ENCODE results near the gene EFNA1.
"Not testable (repeated sequence)": the region's sequence is repeated elsewhere in the genome, so short reads cannot be mapped to it uniquely, and the experiment has no call there.

Gene EFNA1

DNA sequence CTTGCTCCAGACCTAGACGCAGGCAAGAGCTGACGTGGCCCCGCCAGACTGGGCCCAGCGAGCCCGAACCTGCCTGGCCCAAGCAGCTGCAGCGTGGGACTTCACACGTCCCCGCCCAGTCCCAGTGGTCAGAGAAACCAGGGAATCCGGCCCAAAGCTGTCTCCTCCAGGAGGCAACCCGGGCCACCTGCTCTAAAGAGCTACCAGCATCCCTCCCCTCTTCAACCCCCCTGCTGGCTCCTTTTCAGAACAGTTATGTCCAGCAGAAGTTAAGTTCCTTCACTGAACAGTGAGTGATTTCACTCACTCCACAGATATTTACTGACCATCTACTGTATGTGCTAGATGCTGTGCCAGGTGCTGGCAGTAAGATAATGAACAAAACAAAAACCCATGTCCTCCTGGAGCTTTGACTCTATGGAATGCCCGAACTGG lies 2.1 kb upstream of the EFNA1 start:
- DNase-seq = no peak

DNA sequence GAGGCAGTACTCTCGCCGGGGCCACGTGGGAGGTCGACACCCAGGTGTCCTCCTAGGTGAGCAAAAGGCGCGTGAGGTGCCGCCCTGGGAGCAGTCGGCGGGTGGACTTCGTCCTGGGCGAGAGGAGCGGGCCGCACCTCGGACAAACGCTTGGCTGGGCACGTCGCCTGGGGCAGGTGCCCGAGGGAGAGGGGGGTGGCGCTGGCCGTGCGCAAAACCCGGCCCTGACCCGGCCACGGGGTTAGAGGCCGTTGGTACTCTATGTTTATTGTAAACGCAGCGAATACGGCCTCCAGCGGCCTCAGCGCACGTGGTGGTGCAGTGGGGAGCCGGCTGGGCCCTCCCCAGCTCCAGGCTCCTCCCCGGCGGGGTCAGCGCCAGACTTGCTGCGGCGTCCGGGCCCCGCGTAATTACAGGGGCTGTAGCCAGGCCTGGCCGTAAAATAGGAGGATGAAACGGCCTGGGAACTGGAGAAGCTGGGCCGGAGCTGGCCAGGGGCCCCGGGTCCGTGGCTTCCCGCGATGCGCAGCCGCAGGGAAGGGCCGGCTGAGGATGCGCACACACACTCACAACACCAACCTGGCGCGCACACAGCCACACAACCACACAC lies 1.6 kb upstream of the EFNA1 start:
- peak; percentile 37 to 46 for DNase-seq

DNA sequence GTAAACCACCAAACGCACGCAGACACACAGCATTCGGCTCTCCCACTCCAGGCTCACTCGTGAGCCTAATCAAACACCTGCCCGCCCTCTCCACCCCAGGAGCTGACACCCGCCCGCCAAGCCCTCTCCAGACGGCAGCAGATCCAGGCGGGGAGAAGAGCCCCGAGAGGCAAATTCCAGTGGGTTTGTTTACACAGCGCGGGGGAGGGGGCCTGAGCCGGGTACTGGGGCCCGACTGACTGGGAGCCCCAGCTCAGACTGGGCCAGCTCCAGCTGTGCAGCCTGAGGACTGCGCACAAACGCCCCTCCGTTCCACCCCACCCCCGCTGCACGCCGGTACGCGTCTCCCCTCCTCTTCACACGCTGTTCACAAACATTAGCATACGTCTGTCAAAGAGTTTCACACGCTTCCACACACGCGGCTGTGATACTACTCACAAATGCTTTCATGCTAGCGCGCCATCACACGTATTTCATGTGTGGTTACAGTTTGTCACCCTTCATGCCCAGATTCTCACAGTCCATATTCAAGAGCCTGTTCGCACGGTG lies 1.0 kb upstream of the EFNA1 start:
- DNase-seq = no peak

DNA sequence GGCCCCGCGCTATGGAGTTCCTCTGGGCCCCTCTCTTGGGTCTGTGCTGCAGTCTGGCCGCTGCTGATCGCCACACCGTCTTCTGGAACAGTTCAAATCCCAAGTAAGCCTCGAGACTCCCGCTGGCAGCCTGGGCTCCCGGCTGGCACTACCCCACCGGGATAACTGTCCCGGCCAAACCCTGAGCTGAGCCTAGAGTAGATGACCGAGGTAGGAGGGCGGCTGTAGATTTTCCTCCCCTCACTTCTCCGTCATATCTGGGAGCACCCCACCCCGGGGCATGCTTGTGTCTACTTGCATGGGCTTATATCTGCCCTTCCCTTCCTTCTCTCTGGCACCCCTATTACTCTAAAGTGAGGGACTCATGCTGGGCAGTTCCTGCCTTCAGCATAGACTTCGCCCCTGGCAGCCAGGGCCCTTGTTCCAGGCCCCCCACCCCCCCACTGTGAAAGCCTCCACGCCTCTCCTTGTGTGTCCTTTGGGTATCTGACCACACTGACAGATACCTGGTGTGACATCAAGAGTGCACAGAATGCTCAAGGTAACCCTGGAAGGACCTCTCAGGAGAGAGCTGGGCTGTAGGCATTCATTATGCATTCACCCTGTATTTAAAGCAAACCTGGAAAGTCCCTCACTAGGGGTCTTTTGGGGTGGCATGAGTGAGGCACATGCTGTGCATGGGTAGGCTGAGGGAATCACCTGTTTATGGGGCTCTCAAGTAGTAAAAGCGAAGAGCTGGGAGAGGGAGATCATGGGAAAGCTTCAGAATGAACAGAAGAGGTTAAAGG lies 485 bp downstream of the EFNA1 start:
- DNase-seq = no peak

DNA sequence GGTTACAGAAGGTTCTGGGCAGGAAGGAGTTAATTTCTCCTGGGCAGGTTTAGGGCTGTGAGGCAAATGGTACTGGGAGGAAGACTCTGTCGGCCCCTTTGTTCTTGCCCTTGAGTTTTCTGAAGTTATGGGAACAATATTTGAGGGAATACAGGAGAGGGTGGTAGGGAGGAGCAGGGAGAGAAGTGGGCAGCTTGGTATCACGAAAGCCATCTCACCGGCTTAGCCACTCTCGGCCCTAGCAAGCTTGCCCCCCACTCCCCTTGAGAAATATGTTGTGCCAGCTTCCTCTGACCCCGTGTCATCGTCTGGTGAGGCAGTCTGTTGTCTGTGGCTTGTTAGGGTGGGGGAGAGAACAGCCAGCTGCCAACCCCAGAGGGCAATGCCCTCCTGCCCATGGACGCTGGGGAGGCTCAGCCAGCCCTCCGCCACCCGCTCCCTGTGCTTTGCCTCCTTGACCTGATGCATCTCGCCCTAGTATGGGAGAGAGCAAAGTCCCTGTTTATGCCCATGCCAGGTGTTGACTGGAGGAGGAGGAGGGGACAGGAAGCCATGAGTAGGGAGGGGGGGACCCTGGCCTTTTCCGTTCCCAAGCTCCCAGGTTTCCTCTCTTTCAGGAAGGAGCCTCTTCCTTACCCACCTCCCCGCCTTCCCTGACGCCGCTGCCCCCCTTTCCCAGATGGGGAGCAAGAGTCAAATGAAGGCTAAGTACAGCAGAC lies 1.2 kb downstream of the EFNA1 start:
- no peak for DNase-seq

DNA sequence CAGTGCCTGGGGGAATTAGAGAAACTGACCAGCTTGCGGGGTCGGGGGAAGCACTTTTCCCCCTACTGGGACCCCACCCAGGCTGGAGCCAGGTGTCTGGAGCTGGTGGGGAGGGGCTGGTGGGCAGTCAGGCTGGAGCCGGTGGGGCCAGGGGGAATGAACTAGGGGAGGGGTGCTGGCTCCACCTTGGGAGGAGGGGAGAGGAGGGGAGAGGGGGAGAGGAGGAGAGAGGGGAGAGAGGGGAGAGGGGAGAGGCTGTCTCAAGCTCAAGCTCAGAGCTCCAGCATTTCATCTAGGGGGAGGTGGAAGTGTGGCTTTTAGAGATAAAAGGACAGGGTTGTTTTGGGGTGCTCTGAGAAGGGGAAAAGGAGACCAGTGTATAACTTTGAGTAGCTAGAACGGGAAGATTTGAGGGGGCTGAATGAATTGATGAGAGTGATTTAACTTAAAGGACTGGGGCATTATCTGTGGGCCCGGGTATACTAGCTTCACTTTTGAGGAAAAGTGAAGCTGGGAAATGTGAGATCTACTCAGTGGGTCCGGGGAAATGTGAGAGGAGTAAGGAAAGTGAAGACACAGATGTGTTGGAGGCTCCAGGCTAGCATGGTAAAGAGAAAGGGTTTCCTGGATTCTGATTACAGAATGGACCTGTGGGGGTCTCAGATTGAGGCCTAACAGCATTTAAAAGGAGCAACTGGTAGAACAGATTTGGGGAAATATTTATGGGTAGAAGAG lies 2.8 kb downstream of the EFNA1 start:
- DNase-seq = no peak

DNA sequence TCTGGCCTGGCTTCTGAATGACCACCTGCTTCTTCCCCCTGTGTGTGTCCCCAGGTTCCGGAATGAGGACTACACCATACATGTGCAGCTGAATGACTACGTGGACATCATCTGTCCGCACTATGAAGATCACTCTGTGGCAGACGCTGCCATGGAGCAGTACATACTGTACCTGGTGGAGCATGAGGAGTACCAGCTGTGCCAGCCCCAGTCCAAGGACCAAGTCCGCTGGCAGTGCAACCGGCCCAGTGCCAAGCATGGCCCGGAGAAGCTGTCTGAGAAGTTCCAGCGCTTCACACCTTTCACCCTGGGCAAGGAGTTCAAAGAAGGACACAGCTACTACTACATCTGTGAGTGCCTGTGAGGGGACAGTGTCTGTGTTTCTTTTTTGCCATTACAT lies 3.6 kb downstream of the EFNA1 start:
- DNase-seq = no peak

DNA sequence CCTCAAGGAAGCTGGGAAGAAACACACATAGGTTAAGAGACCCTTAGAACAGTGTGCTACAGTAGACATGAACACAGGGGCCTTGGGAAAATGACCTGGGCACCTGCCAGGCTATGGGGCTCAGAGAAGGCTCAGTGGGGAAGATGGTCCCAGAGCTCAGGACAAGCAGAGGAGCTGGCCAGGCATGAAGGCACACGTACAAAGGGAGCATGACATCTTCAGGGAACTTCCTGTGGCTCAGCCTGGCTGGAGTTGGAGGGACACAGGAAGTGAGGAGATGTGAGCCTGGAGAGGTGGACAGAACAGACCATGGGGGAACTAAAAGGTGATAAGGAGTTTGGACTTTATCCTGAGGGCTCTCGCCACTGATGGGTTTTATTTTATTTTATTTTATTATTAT lies 4.2 kb downstream of the EFNA1 start:
- DNase-seq = no peak

DNA sequence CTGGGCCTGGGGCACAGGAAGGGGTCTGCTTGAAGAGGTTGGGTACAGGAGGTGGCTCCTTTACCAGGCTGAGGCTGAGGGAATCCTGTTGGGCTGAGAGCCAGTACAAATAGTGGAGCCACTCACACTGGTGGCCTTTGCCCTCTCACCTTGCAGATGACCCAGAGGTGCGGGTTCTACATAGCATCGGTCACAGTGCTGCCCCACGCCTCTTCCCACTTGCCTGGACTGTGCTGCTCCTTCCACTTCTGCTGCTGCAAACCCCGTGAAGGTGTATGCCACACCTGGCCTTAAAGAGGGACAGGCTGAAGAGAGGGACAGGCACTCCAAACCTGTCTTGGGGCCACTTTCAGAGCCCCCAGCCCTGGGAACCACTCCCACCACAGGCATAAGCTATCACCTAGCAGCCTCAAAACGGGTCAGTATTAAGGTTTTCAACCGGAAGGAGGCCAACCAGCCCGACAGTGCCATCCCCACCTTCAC lies 6.2 kb downstream of the EFNA1 start:
- DNase-seq = no peak

DNA sequence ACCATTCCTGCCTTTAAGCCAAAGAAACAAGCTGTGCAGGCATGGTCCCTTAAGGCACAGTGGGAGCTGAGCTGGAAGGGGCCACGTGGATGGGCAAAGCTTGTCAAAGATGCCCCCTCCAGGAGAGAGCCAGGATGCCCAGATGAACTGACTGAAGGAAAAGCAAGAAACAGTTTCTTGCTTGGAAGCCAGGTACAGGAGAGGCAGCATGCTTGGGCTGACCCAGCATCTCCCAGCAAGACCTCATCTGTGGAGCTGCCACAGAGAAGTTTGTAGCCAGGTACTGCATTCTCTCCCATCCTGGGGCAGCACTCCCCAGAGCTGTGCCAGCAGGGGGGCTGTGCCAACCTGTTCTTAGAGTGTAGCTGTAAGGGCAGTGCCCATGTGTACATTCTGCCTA lies 6.6 kb downstream of the EFNA1 start:
- no peak for DNase-seq

DNA sequence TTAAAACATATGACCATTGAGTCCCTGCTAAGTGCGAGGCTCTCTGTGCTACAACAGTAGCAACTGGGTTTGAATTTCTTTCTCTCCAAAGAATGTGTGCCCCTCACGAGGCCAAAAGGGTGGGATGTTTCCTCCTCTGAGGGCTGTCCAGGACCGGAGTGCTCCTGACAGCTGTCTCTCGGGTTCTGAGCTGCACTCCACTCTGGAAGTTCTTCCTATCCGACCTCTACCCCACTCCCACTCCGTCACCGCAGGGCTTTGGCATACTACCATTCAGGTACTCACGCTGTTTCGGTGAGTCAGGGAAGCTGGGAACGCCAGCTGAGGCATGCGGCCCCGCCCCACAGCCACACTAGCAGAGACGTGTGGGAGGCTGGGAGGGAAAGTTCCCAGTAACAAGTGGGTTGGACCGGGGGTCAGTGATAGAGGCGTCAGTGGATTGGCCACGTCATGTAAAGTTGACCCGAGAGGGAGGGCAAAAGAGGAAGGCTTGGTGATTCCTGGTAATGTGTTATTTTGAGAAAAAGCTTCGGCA lies 7.3 kb downstream of the EFNA1 start:
- no peak for DNase-seq

DNA sequence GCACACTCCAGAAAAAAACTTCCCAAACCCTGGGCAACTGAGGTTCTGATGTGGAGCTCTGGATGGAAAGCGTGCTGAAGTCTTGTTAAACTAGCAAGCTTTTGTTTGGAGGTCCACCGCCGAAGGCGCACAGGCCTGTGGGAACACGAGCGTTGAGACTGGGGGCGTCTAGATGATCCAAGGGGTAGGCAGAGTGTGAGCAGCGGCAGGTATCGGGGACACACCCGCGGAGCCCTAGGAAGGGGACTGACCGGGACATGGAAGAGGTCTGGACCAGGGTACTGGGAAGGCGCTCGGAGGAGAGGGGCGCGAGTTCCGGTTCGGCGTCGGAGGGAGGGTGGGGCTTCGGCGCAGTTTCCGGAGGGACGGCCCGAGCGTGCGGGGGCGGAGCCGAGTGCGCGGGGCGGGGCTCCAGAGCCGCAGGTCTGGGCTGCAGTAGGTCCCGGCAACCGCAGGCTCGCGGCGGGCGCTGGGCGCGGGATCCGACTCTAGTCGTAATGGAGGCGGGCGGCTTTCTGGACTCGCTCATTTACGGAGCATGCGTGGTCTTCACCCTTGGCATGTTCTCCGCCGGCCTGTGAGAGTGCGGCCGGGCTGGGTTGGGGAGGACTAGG lies 7.8 kb downstream of the EFNA1 start, which contains the start of gene SLC50A1:
Gene SLC50A1 (plus strand): TSS at position 438 of the 614 bp plus-strand sequence. CDS start 60 bp downstream, at position 498.
- peak; percentile 43 to 75 for DNase-seq

DNA sequence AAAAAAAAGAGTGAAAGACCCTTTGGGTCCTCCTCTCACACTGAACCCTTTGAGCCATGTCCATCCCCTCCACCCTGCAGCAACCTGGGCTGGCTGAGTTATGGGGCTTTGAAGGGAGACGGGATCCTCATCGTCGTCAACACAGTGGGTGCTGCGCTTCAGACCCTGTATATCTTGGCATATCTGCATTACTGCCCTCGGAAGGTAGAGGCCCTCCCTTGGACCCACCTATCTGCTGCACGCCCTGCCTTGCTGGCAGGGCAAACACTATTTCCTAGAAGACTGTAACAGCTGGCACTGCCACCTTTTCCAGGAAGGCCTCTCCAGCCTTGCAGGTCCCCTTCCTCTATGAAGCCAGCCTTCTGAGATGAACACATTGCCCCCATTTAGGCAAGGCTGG lies 9.1 kb downstream of the EFNA1 start:
- no peak for DNase-seq

DNA sequence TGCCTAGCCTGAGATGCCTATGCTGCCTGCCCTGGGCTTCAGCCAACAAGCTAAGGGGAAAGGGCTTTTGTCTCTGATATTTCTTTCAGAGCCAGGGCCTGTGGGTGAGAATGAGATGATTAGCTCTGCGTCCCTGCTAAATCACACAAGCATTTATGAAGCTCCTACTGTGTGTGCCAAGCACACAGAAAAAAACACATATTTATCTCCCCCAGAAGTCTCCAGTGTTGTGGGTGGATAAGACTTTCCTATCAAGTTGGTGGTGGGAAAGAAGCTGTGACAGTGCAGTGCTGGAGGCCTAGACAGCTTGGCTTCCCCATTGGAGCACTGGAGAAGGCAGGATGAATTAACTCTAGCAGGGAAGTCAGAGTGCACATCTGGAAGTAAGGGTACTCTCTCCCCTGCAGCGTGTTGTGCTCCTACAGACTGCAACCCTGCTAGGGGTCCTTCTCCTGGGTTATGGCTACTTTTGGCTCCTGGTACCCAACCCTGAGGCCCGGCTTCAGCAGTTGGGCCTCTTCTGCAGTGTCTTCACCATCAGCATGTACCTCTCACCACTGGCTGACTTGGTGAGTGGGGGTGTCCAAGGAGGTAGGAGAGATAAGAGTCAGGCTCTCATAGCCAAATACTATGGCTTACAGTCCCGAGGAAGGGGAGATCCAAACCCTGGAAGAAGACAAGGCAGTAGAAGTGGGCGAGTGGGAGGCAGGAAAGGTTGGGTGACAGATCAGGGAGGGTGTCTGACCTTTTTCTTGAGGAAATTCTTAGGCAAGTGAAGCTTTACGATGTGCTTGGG lies 9.7 kb downstream of the EFNA1 start:
- DNase-seq = no peak

DNA sequence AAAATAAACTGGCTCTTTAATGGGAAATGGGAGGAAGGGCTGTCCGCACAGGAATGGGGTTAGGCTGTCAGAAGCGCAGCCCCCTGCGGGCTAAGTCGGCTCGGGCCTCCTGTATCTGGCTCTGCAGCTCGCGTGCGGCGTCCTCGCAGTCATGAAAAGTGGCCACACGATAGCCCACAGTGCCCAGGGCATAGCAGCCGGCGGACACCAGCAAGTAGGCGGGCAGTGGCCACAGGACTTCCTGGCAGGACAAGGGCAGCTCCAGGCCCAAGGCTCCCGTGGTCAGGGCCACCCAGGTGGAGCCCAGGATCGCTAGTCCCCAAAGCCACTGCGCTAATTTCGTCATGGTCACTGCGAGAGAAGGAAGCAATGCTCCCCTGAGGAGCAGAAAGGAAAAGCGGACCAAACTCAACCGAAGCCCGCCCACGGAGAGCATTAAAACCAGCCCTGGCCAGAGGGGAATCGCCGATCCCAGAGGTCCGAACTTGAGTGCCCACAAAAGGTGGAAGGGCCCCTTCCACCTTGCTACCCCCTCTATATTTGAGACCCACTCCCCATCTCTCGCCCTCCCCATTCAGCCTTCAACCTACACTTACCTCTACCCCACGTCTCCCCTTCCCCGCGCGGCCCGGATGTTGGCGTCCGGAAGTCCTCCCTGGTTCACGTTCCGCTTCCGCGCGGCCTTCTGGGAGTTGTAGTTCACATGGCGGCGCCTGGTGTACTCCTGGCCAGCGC lies 12.4 kb downstream of the EFNA1 start, which contains the start of gene DPM3:
Gene DPM3 (minus strand): TSS at position 637 of the 735 bp plus-strand sequence. CDS start 291 bp downstream, at position 346.
- DNase-seq = peak; percentile 34 to 69

DNA sequence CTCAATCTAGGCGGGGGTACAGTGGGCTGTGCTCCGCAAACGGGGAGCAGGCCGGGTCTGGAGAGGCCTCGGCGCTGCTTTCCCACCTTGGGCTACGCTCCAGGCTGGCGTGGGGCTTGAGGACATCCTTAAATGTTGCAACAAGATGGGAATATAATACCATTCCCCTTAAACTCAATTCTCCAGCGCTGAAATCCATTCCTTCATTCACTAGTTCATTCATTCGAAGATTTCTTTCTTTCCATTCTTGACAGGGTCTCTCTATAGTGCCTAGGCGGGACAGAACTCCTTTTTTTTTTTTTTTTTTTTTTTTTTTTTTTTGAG lies 12.9 kb downstream of the EFNA1 start:
- no peak for DNase-seq

DNA sequence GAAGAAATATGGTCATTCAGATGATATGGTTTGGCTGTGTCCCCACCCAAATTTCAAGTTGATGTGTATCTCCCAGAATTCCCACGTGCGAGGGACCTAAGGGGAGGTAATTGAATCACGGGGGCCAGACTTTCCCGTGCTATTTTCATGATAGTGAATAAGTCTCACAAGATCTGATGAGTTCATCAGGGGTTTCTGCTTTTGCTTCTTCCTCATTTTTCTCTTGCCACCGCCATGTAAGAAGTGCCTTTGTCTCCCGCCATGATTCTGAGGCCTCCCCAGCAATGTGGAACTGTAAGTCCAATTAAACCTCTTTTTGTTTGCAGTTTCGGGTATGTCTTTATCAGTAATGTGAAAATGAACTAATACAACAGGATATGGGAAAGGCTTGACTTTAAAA lies 14.1 kb downstream of the EFNA1 start:
- DNase-seq = no peak

DNA sequence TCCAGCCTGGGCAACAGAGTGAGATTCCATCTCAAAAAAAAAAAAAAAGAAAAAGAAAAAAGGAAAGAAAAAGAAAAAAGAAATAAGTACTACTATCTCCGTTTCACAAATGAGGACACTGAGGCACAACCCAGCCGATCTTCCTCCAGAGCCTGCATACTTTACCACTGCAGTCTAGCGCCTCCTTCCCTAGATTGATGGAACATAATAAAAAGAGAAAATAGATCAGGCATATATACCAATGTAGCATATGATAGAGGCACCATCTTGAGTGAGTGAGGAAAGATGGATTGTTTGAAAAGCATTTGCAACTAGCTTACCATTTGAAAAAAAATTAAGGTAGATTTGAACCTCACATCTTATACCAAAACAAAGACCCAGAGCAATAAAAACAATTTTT lies 17.8 kb downstream of the EFNA1 start:
- DNase-seq = no peak

DNA sequence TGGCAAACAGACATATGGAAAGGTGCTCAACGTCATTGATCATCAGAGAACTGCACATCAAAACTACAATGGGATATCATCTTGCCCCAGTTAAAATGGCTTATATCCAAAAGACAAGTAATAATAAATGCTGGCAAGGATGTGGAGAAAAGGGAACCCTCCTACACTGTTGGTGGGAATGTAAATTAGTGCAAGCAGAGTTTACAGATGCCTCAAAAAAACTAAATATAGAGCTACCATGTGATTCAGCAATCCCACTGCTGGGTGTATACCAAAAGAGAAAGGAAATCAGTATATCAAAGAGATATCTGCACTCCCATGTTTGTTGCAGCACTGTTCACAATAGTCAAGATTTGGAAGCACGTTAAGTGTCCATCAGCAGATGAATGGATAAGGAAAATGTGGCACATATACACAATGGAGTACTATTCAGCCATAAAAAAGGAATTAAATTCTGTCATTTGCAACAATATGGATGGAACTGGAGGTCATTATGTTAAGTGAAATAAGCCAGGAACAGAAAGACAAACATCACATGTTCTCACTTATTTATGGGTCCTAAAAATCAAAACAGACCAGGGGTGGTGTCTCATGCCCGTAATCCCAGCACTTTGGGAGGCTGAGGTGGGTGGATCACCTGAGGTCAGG lies 28.4 kb downstream of the EFNA1 start:
- DNase-seq = not testable (repeated sequence)

DNA sequence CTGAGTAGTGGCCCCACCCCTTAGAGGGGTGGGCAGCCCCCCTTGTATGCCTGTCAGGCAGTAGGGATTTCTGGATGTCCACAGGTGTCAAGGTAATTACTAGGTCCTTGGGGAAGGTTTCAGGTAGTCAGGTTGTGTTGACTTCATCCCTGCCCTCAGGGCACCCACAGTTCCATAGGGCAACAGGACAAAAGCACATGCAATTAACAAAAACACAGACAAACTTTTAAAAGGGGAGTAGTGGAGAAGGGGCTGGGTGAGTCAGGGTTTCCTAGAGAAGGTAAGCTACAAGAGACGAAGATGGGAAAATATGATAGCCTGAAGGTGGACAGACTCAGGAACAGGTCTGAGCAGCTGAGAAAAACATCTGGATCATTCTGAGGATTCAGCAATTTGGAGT lies 31.3 kb downstream of the EFNA1 start:
- DNase-seq = no peak
